ENCODE measurements around the gene SSBP2.

DNA sequence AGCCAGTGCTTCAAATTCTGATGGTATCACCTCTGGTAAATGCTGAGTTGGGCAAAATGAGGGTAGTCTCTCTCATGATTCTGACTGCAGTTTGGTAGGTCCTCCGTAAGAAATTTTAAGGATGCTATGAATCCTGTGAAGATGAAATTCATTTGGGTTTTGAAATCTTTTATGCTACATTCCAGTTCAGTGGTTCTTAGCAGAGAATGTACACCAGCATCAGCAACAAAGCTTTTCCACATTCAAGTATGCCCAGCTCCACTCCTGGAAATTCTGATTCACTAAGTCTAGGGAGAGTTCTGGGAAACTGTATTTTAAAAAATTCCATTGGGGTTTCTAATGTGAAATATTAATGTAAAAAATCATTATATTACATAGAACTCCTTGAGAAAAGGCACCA is 323.3 kb downstream of the SSBP2 start:
- TF ChIP-seq, protein P1, sequence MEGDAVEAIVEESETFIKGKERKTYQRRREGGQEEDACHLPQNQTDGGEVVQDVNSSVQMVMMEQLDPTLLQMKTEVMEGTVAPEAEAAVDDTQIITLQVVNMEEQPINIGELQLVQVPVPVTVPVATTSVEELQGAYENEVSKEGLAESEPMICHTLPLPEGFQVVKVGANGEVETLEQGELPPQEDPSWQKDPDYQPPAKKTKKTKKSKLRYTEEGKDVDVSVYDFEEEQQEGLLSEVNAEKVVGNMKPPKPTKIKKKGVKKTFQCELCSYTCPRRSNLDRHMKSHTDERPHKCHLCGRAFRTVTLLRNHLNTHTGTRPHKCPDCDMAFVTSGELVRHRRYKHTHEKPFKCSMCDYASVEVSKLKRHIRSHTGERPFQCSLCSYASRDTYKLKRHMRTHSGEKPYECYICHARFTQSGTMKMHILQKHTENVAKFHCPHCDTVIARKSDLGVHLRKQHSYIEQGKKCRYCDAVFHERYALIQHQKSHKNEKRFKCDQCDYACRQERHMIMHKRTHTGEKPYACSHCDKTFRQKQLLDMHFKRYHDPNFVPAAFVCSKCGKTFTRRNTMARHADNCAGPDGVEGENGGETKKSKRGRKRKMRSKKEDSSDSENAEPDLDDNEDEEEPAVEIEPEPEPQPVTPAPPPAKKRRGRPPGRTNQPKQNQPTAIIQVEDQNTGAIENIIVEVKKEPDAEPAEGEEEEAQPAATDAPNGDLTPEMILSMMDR (IDR thresholded peaks at IDR 0.05), result no peak
- TF ChIP-seq POLR2A (IDR thresholded peaks at IDR 0.05), result no peak

Data from thyroid gland (tissue), 4 donors.